GM18508 (cell line): ENCODE data around the gene MAP3K5.

Experiments used
- ATAC-seq: cut with Tn5 transposase; IDR thresholded peaks from one replicate; pipeline ENCODE4 v1.9.1; 2021; ENCODE audit warnings: moderate number of reproducible peaks; ENCODE audit not compliant: insufficient read depth, unreplicated experiment

The MAP3K5 gene

GRCh38 chr6:136529710-136530109, 262.6 kb downstream of the MAP3K5 start:
- no peak for ATAC-seq

- no peak for ATAC-seq
These were observed 263.8 kb downstream of the MAP3K5 start for GRCh38 chr6:136528477-136528876.

- no peak for ATAC-seq
These were observed 264.4 kb downstream of the MAP3K5 start for GRCh38 chr6:136527831-136528230.

DNA sequence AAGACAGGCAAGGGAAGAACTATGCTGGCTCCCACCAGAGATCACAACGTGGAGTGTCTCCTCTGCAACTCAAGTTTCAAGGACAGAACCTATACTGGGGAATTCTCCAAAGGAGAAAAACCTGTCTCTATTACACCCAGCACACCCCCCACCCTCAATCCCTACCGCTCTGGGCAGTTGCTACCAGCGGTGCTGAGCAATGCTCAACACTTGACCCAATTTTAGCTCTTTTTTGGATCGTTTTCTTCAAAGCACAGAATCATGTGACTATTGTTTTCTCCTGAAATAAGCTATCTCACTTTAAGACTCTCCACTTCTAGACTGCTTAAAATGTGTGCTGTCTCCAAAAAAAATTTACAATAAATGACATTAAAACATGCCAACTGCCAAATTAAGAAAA, 265.3 kb downstream of the MAP3K5 start:
- ATAC-seq: no peak

DNA sequence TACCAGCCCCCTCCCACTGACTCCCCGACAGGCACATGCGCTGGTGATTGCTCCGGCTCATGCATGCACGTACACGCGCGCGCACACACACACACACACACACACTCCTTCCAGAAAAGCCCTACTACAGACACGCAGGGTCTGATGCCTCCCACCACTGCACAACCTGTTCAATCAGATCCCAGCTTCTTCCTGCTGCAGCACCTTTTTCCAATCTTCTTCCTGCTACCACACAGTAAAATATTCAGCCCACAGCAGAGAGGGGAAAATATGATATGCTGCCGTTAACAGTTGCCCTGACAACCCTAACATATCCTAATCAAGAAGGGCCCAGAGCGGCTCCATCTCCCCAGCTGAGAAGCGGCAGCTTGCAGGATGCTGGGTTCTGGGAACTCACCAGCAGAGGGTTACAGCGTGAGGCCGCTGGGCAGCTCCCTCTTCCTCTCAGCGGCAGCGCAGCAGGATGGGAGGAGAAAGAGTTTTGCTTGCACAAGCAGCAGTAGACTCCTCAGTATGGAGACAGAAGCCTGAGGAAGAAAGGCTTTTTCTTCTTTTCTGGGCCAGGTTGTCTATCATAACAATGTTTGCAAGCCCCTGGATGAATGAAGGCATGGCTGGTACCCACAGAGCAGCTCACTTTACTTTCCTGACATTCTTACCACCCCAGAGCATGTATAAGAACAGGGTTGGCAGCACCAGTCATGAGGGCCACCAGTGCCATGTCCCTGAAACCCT, 265.9 kb downstream of the MAP3K5 start:
- no peak for ATAC-seq

DNA sequence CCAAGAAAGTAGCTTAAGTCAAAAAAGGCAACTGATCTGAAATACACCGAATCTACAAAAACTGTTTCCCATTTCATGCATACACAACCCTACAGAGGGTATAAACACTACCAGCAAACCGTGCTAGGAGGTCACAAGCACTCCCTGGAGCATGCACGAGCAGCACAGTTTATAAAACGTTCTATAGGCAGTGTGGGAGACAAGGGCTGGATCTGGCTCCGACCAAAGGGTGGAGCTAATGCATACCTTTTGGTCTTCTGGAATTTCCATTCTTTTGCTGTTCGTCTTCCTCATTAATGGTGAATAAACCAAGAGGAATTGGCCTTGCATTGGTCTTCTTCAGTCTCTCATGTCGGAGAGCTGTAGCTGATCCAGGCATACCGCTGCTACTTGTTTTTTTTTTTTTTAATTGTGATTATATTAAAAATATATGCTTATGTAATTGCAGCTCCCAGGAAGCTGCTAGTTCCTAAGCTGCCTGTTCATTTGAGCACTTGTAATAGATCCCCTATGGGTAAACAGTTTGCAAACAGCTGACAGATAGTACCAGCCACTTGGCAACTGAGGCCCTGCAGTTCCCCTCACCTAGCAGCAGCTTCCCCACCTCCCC, 266.6 kb downstream of the MAP3K5 start:
- ATAC-seq: no peak

- no peak for ATAC-seq
These were observed 267.3 kb downstream of the MAP3K5 start for GRCh38 chr6:136524936-136525413.

DNA sequence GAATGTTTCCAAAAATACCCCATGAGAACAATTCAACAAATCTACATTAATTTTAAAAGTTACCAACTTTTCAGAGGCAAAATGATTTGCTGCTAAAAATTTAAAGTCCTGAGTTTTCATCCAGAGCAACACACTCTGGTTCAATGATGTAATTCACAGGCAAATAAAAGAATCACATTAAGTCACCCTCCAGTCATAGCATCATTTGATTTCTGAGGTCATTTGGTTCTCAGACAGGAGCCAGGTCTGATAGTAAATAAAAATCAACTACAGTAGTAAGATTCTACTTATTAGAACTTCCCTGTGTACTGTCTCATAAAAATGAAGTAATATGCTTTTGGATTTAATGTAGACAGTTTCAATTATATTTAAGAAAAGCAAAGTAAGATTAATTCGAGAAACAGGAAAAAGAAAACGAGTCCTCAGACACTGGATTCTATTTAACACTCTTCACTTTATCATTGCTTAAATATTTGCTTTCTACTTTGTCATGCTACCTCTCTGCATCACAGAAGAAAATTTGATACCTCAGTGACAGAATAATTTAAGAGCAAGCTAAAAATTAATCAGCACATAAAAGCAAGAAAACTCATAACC, 267.8 kb downstream of the MAP3K5 start:
- ATAC-seq: no peak

- no peak for ATAC-seq
These were observed 269.1 kb downstream of the MAP3K5 start for GRCh38 chr6:136523196-136523595.

DNA sequence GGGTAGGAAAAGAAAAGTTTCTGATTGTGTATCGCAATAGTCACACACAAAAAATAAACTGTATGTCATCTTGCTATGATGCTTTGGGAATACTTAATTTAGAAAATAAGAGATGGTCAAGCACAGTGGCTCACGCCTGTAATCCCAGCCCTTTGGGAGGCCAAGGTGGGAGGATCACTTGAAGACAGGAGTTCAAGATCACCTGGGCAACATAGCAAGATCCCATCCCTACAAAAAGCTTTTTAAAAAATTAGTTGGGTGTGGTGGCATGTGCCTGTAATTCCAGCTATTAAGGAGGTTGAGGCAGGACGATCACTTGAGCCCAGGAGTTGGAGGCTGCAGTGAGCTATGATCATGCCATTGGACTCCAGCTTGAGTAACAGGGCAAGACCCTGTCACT, 269.6 kb downstream of the MAP3K5 start:
- ATAC-seq: no peak

- ATAC-seq: no peak
These were observed 270.4 kb downstream of the MAP3K5 start for GRCh38 chr6:136521911-136522310.

- no peak for ATAC-seq
These were observed 270.9 kb downstream of the MAP3K5 start for GRCh38 chr6:136521427-136521826.

GRCh38 chr6:136520517-136520916, 271.8 kb downstream of the MAP3K5 start:
- ATAC-seq: no peak

DNA sequence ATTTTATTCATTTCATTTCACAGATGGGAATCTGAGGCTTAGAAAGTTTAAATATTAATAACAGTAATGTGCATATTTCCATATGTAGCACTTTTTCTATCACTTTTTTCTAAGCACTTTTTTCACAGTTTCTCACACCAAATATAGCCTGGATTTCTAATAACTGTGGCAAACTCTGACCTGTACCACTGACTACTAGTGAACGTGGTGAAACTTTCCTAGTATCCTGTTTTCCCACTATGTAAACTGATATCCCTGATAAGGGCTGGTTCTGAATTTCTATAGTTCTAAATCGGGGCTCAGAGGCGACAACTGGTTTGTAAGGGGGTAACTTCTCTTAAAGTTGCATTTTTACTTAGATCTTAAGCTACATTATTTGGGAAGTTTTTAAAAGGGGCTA, 274.7 kb downstream of the MAP3K5 start:
- no peak for ATAC-seq

DNA sequence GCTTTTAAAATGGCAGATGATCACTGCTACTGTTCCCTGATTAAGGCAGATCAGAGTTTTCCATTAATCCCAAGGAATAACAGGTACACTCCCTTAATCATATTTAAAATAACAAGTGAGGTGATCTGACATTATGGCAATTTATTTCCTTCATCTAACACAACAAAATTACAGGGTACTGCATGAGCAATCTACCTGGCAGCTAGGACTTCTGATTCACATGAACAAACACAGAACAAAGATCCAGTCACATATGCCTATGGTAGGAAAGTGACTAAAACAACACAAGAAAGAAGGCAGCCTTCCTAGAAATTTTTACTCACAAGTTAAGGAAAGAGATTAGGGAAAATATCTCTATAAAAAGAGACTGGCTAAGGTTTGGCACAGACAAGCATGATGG, 275.3 kb downstream of the MAP3K5 start:
- ATAC-seq: no peak

- ATAC-seq: no peak
These were observed 277.7 kb downstream of the MAP3K5 start for GRCh38 chr6:136514591-136514990.

- no peak for ATAC-seq
These were observed 280.4 kb downstream of the MAP3K5 start for GRCh38 chr6:136511926-136512325.

DNA sequence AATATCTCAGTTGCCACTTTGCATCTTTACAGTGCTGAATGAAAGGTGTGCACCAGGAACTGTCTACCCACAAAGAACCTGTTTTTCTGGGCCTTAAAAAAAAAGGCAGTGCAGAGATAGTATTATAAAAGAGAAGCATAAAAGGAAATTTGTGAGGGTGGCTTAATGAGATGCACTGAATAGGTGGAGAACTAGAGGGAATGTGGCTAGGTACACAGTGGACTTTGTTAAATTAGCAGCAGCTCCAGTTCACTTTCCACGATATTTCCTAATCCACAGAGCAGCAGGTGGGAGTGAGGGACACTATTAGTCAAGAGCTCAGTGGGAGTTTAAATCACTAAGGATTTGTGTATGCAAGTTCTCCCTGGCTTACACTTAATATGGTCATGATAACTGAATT, 280.9 kb downstream of the MAP3K5 start:
- no peak for ATAC-seq

DNA sequence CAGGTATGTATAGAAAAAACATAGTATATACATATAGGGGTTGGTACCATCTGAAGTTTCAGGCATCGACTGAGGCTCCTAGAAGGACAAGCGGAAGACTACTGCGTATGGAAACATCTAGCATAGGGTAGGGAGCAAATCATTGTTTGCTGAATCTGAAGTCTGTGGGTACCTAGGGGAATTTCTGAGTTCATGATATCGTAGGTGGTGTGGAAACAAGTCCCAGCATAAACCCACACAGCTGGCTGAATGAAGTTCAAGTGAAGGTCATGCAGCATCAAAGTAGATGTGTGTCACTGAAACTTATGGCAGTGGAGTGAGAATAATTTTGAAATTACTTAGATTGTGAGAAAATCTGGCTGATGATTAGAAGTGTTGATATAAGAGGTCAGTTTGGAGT, 281.5 kb downstream of the MAP3K5 start:
- ATAC-seq: no peak

DNA sequence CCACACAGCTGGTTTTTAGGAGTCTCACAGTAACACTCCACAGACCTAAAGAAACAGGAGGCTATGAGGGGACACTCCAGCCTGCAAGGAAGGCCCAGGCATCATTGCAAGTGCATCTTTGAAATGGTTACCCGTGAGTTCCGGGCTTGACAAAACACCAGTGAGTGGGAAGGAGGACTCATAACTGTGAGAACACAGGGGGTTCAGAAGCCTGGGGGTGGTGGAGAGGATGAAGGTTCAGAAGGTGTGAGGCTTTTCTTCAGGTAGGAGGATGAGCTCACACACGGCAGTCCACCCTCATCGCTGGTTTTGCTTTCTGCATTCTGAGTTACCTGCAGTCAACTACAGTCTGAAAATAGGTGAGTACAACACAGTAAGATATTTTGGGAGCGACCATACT, 282.0 kb downstream of the MAP3K5 start:
- no peak for ATAC-seq

GRCh38 chr6:136508725-136509392, 283.4 kb downstream of the MAP3K5 start:
- ATAC-seq: no peak
